PC-9 (cell line): Measurements from ENCODE around the gene AKR1B1. TPM values are rescaled to one million over a fixed set of nuclear protein-coding genes. Genes with fewer than 3 reads are reported as not detected.
A peak's percentile ranks its signal among the peaks of the same experiment; 100 is the strongest.

Source experiments
- BruUV-seq: library from RNA; stranded (reverse); fragments of 400-500 nt; replicated peaks from 2 replicates; lab custom pipeline; 2021; lab: Mats Ljungman, UMichigan
- CTCF ChIA-PET: fragments of 300-600 bp; sonication (Branson Sonifier 250); formaldehyde crosslinking; loops from one replicate; lab custom pipeline; 2022; ENCODE audit warnings: antibody characterized with exemption; lab: Charles Lee
- POLR2A ChIA-PET: fragments of 300-600 bp; sonication (Branson Sonifier 250); formaldehyde crosslinking; loops from one replicate; lab custom pipeline; 2022; ENCODE audit warnings: antibody characterized with exemption; ENCODE audit not compliant: unreplicated experiment; lab: Charles Lee
- DNase-seq, 2 experiments: peaks; one replicate each; pipeline versions ENCODE4 v3.0.0 to v3.0.0-alpha.2; 2015 to 2022; ENCODE audit warnings: mixed read lengths in 1 of 2
- H2AFZ ChIP-seq: fragments of 200-600 bp; sonication (generic); 2 replicates; pipeline ENCODE4 v1.8.1; 2017; ENCODE audit warnings: antibody characterized with exemption
- H3F3A ChIP-seq: fragments of 200-600 bp; sonication (generic); 2 replicates; pipeline ENCODE4 v1.8.1; 2017; ENCODE audit warnings: antibody characterized with exemption, mild to moderate bottlenecking, low read depth; ENCODE audit not compliant: insufficient read depth
- H3K27ac ChIP-seq: fragments of 200-600 bp; sonication (generic); 2 replicates; pipeline ENCODE4 v1.6.1; 2016; ENCODE audit warnings: mixed run types
- H3K27me3 ChIP-seq: fragments of 200-600 bp; sonication (generic); 2 replicates; pipeline ENCODE4 v1.6.1; 2016; ENCODE audit warnings: low read depth, mixed run types; ENCODE audit not compliant: insufficient read depth
- H3K36me3 ChIP-seq: fragments of 200-600 bp; sonication (generic); 2 replicates; pipeline ENCODE4 v1.6.1; 2016; ENCODE audit warnings: low read depth, mixed run types
- H3K4me1 ChIP-seq: fragments of 200-600 bp; sonication (generic); replicated peaks from 2 replicates; pipeline ENCODE4 v1.6.1; 2016; ENCODE audit warnings: mixed run types; ENCODE audit not compliant: insufficient read depth
- H3K4me2 ChIP-seq: fragments of 200-600 bp; sonication (generic); 2 replicates; pipeline ENCODE4 v1.6.1; 2017; ENCODE audit warnings: mixed run types
- H3K4me3 ChIP-seq: fragments of 200-600 bp; sonication (generic); 2 replicates; pipeline ENCODE4 v1.6.1; 2016; ENCODE audit warnings: mixed run types
- H3K79me2 ChIP-seq: fragments of 200-600 bp; sonication (generic); 2 replicates; pipeline ENCODE4 v1.6.1; 2017; ENCODE audit warnings: low read depth, mixed run types
- H3K9me2 ChIP-seq: fragments of 200-600 bp; sonication (generic); 2 replicates; pipeline ENCODE4 v1.8.1; 2017; ENCODE audit warnings: mild to moderate bottlenecking; ENCODE audit not compliant: insufficient read depth
- H3K9me3 ChIP-seq: fragments of 200-600 bp; sonication (generic); 2 replicates; pipeline ENCODE4 v1.8.1; 2016; ENCODE audit warnings: low read depth; ENCODE audit not compliant: insufficient read depth
- H4K20me1 ChIP-seq: fragments of 200-600 bp; sonication (generic); 2 replicates; pipeline ENCODE4 v1.8.1; 2017; ENCODE audit not compliant: insufficient read depth
- CTCF ChIP-seq: fragments of 200-600 bp; sonication (generic); conservative IDR thresholded peaks from 2 replicates; pipeline ENCODE4 v1.6.1; 2017; ENCODE audit warnings: mixed run types, antibody characterized with exemption, mild to moderate bottlenecking, moderate library complexity
- EZH2 ChIP-seq: fragments of 200-600 bp; sonication (generic); IDR thresholded peaks from 2 replicates; pipeline ENCODE4 v1.8.0; 2017; ENCODE audit warnings: antibody characterized with exemption, low read depth
- intact Hi-C: fragments of 100-400 bp; cut with micrococcal nuclease; formaldehyde crosslinking; loops from one replicate; pipeline ENCODE4 v1.10.0; 2022; ENCODE audit not compliant: unreplicated experiment
- total RNA-seq: library from RNA; stranded (reverse); gene quantifications from 2 replicates; pipeline ENCODE4 v1.2.3, GENCODE V29; 2021

The AKR1B1 gene
- total RNA-seq, 1 experiment from 2014 or later, result 1,009 TPM

DNA sequence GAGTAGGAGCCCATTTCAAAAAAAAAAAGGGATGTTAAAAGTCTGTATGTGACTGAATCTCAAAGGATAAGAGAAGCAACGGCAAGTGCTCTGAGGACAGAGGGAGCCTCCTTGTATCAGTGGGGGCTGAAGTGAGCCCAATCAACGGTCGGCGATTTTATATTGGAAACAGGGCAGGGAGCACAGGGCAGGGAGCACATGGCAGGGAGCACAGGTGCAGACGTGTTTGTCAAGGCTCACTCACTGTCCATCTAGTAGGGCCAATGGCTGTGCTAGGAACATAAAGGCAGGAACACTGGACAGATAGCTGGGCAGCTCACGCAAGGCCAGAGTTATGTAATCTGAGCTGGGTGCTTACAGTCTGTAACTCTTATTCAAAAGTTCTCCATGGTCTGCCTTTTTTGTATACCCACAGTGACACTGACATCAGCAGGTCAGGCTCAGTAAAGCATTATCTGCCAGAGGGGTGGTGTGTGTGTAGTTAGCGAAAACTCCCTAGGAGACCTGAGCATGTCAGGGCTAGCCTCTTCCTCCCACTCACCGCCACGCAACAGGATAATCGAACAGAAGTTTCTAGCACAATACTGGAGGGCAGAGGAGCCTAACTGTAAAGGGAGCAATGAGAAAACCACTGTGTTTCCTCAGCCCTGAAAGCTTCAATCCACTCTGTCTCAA lies 15.4 kb downstream of the AKR1B1 start:
- DNase-seq, result no peak
- H3F3A ChIP-seq, result peaks cover 100% of the 10 kb centered on the region
- peaks cover 9% of the 10 kb centered on the region; the same call in 1 of the 2 replicates for H3K9me3 ChIP-seq
- peaks cover 37% of the 10 kb centered on the region for H3K79me2 ChIP-seq
- POLR2A ChIA-PET, result no interaction called here
- no peak overlapping the region for H2AFZ ChIP-seq
- BruUV-seq, result no TSS peak
- CTCF ChIA-PET, result no interaction called here
- no peaks in the 10 kb centered on the region for H3K9me2 ChIP-seq
- H4K20me1 ChIP-seq, result no peaks in the 10 kb centered on the region; the same call in 1 of the 2 replicates
- peak overlapping the region; percentile 49 for H3K27ac ChIP-seq
- H3K4me3 ChIP-seq, result no peak overlapping the region
- peaks cover 85% of the 10 kb centered on the region for H3K36me3 ChIP-seq
- intact Hi-C loops, result no loop called here
- no peak for TF ChIP-seq CTCF
- TF ChIP-seq EZH2, result no peak
- no peak overlapping the region for H3K4me2 ChIP-seq
- H3K4me1 ChIP-seq, result peaks cover 9% of the 10 kb centered on the region
- no peaks in the 10 kb centered on the region for H3K27me3 ChIP-seq

DNA sequence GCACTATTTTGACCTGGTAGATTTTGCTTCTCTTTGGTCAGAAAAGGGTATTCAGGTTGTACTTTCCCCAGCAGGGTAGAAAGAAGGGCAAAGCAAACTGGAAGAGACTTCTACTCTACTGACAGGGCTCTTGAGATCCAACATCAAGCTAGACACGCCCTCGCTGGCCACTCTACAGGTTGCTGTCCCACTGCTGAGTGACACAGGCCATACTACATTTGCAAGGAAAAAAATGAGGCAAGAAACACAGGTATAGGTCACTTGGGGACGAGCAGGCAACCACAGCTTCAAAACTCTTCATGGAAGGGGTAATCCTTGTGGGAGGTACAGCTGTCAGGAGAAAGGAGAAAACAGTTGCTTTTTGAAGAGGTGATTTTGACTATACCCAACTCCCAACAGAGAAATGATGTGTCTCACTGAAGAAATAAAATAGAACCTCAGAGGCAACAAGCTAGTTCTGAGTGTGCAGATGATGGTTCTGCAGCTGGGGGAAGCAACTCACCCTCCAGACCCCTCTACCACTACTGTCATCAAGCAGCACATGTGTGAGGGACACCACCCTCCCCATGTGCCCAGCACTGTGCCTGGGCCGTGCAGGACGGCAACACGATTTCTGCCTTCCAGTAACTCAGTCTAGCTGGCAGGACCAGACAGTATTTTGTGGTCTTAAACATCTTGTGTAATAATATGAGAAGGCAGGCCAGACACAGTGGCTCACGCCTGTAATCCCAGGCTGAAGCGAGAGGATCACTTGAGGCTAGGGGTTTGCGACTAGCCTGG lies 16.3 kb downstream of the AKR1B1 start:
- H3K9me3 ChIP-seq, result peaks cover 18% of the 10 kb centered on the region
- peaks cover 100% of the 10 kb centered on the region for H3F3A ChIP-seq
- H3K27me3 ChIP-seq, result no peaks in the 10 kb centered on the region
- H3K4me3 ChIP-seq, result no peak overlapping the region
- no peaks in the 10 kb centered on the region; the same call in 1 of the 2 replicates for H4K20me1 ChIP-seq
- TF ChIP-seq CTCF (no peak), EZH2 (no peak)
- intact Hi-C loops, result no loop called here
- no peak overlapping the region for H2AFZ ChIP-seq
- ChIA-PET CTCF (no interaction called here), POLR2A (no interaction called here)
- H3K9me2 ChIP-seq, result no peaks in the 10 kb centered on the region
- H3K36me3 ChIP-seq, result peaks cover 76% of the 10 kb centered on the region
- H3K4me1 ChIP-seq, result no peaks in the 10 kb centered on the region
- no peak overlapping the region for H3K4me2 ChIP-seq
- DNase-seq, result no peak
- peaks cover 28% of the 10 kb centered on the region for H3K79me2 ChIP-seq
- no TSS peak for BruUV-seq
- peak overlapping the region; percentile 21 for H3K27ac ChIP-seq

- Histone ChIP-seq H3K4me3 (no peak overlapping the region), H4K20me1 (no peaks in the 10 kb centered on the region; the same call in 1 of the 2 replicates), H3K4me1 (peaks cover 2% of the 10 kb centered on the region; the same call in 1 of the 2 replicates), H3K36me3 (peaks cover 62% of the 10 kb centered on the region), H3K9me3 (peaks cover 22% of the 10 kb centered on the region), H3K27ac (peak overlapping the region; percentile 21; the same call in 1 of the 2 replicates), H3K27me3 (no peaks in the 10 kb centered on the region), H3K4me2 (no peak overlapping the region), H3F3A (peaks cover 94% of the 10 kb centered on the region), H3K9me2 (no peaks in the 10 kb centered on the region), H3K79me2 (peaks cover 15% of the 10 kb centered on the region), H2AFZ (no peak overlapping the region)
- POLR2A ChIA-PET, result interaction anchor here (0.6 kb wide), 1 partner anchor 161 kb away, joined by 4 read pairs; no protein-coding TSS in a partner anchor
- intact Hi-C loops, result no loop called here
- TF ChIP-seq EZH2 (no peak), CTCF (no peak)
- no TSS peak for BruUV-seq
- no peak for DNase-seq
- CTCF ChIA-PET, result no interaction called here
Measured at GRCh38 chr7:134441264-134441663, 17.6 kb downstream of the AKR1B1 start.
